ENCODE results near the gene ARMC2. TPM values are rescaled to one million over a fixed set of nuclear protein-coding genes. Genes with fewer than 3 reads are reported as not detected.

ARMC2 gene, protein sequence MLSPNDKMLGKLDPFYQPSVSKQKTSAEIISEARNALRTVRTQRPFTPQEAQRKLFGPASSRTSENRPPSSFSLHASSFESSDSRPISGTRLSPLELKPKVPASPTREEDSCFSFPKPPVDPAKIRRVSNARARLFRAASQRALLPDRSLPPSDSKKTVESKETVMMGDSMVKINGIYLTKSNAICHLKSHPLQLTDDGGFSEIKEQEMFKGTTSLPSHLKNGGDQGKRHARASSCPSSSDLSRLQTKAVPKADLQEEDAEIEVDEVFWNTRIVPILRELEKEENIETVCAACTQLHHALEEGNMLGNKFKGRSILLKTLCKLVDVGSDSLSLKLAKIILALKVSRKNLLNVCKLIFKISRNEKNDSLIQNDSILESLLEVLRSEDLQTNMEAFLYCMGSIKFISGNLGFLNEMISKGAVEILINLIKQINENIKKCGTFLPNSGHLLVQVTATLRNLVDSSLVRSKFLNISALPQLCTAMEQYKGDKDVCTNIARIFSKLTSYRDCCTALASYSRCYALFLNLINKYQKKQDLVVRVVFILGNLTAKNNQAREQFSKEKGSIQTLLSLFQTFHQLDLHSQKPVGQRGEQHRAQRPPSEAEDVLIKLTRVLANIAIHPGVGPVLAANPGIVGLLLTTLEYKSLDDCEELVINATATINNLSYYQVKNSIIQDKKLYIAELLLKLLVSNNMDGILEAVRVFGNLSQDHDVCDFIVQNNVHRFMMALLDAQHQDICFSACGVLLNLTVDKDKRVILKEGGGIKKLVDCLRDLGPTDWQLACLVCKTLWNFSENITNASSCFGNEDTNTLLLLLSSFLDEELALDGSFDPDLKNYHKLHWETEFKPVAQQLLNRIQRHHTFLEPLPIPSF
- total RNA-seq (2014; rRNA removed) (0.29 and 1.1 TPM in 2 replicates), Bru-seq, nascent RNA (percentile 37 among the genes with signal in this experiment), BruChase-seq, experiment 1, labeled RNA remaining after a 6-hour chase (percentile 37 among the genes with signal in this experiment), BruChase-seq, experiment 2, labeled RNA remaining after a 2-hour chase (percentile 42 among the genes with signal in this experiment)
- long read RNA-seq, partial matches to known transcripts, result 1 of 2 reads
- long read RNA-seq, other reads (novel, unspliced or antisense), result 1 of 2 reads

DNA sequence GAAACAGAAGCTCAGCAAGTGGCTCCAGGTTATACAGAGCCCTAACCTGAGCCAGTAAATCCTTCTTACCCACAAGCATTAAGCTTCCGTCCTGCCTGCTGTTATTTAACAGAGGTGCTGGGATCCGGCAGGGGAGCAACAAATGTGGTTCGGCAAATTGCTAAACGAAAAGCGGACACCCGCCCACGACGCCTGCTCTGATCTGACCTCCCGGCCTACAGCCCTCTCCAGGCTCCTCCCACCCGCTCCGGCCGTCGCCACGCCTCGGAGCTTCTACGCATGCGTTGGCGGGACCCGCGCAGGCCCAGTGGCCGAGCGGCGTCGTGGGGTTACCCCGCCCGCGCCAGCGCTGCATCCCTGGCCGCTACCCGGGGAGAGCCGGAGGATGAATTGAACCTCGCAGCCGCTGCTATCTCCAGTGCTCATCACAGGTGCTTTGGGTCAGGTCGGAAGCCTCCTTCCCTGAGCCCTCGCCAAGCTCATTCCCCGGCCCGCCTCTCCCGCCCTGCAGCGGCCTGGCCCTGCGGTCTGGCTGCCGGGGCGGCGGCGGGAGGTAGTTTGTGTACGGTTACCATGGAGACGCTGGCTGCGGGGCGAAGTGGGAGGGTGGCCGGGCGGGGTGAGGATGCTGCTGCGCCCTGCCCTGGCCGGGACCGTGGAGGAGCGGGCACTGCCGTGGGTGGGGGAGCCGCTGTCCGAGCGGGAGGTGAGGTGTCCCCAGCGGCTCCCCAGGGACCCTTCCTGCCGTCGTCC, at the start of gene ARMC2:
ARMC2 (plus strand) TSS at position 307 of the 753 bp plus-strand sequence. CDS start 5,846 bp downstream, outside the sequence.
- BruUV-seq (replicated peaks), result no TSS peak
- no peaks in the 10 kb centered on the region for H3K27me3 ChIP-seq (ENCODE audit: low read length)
- peak within 1 kb of the TSS; percentile 38; the same call in 1 of the 2 replicates for H3K27ac ChIP-seq (ENCODE audit: low read length)
- peak within 1 kb of the TSS; percentile 90 for H3K4me2 ChIP-seq (ENCODE audit: low read length)
- no peaks in the 10 kb centered on the region for H3K36me3 ChIP-seq (ENCODE audit: low read depth, low read length)
- no peaks in the 10 kb centered on the region for H4K20me1 ChIP-seq (ENCODE audit: low read length)
- no peaks in the 10 kb centered on the region for H3K79me2 ChIP-seq (ENCODE audit: low read length)
- no peaks in the 10 kb centered on the region for H3F3A ChIP-seq (ENCODE audit: low read length, unreplicated experiment)
- TF ChIP-seq EZH2phosphoT487 (IDR thresholded peaks at IDR 0.05; ENCODE audit: borderline replicate concordance, low read length) (no peak), EZH2 (IDR thresholded peaks at IDR 0.05; ENCODE audit: low read length, unreplicated experiment) (no peak)
- TF ChIP-seq, protein P1, sequence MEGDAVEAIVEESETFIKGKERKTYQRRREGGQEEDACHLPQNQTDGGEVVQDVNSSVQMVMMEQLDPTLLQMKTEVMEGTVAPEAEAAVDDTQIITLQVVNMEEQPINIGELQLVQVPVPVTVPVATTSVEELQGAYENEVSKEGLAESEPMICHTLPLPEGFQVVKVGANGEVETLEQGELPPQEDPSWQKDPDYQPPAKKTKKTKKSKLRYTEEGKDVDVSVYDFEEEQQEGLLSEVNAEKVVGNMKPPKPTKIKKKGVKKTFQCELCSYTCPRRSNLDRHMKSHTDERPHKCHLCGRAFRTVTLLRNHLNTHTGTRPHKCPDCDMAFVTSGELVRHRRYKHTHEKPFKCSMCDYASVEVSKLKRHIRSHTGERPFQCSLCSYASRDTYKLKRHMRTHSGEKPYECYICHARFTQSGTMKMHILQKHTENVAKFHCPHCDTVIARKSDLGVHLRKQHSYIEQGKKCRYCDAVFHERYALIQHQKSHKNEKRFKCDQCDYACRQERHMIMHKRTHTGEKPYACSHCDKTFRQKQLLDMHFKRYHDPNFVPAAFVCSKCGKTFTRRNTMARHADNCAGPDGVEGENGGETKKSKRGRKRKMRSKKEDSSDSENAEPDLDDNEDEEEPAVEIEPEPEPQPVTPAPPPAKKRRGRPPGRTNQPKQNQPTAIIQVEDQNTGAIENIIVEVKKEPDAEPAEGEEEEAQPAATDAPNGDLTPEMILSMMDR (conservative IDR thresholded peaks at IDR 0.05; ENCODE audit: low read depth, low read length), result no peak
- peak within 1 kb of the TSS; percentile 87 for H3K4me3 ChIP-seq (ENCODE audit: low read length)
- CTCF ChIA-PET, result interaction anchor here (0.7 to 1.0 kb wide), 3 partner anchors 11 to 45 kb away, joined by 3 to 4 read pairs (median 3); no protein-coding TSS in a partner anchor
- ATAC-seq (peak; percentile 97), DNase-seq (peak; percentile 85)
- peak within 1 kb of the TSS; percentile 94 for H2AFZ ChIP-seq (ENCODE audit: low read length)
- no peaks in the 10 kb centered on the region for H3K9me3 ChIP-seq (ENCODE audit: low read length)
- no peaks in the 10 kb centered on the region for H3K9me2 ChIP-seq (replicated peaks; ENCODE audit: low read length)
- intact Hi-C loops (cut with micrococcal nuclease), result no loop called here
- POLR2A ChIA-PET (ENCODE audit: unreplicated experiment), result interaction anchor here (0.6 to 1.0 kb wide), 5 partner anchors 39 to 507 kb away, joined by 3 to 4 read pairs (median 4); partner anchors contain the start of gene FOXO3
- peaks cover 5% of the 10 kb centered on the region; the same call in 1 of the 2 replicates for H3K4me1 ChIP-seq (ENCODE audit: insufficient read depth, low read length)
- H3K9ac ChIP-seq (ENCODE audit: low read length), result peak within 1 kb of the TSS; percentile 65

DNA sequence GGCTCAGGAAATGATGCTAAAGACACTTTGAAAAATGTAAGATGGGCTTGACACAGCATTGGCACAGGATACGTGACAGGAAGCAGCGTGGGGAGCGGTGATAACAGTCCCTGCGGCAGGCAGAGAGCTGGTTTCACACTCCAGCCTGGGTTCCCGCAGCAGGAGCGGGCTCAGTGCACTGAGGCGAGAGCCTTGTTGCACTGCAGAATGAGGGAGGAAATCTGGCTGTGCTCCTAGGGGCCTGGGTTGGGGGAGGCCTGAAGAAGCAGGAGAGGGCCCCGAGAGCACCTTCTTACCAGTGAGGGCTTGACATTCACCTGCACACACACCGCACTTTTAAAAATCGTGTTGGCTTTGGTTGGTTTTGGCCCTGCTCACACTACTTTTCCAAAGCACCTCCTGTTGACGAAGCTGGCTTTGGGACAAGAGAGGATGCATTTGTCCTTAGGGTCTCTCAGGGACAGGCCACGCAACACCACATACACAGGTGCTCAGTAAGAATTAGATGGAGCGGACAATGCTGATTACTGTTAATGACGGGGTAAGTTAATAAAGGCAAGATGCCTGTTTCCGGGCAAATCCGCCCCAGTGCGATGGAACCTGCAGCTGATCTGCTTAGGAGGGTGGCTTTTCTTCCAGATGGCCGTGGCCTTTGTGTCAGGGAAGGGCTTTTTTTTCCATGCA, 49.4 kb upstream of the ARMC2 start:
- Histone ChIP-seq H3K9me3 (ENCODE audit: low read length) (no peaks in the 10 kb centered on the region), H3K36me3 (ENCODE audit: low read depth, low read length) (no peaks in the 10 kb centered on the region), H4K20me1 (ENCODE audit: low read length) (no peaks in the 10 kb centered on the region), H3K27ac (ENCODE audit: low read length) (no peak overlapping the region), H3K79me2 (ENCODE audit: low read length) (no peaks in the 10 kb centered on the region), H3K9me2 (replicated peaks; ENCODE audit: low read length) (no peaks in the 10 kb centered on the region), H3K9ac (ENCODE audit: low read length) (no peak overlapping the region), H3K4me3 (ENCODE audit: low read length) (no peak overlapping the region), H3K4me2 (ENCODE audit: low read length) (no peak overlapping the region), H3K27me3 (ENCODE audit: low read length) (no peaks in the 10 kb centered on the region), H2AFZ (ENCODE audit: low read length) (peak overlapping the region; percentile 30; the same call in 1 of the 2 replicates), H3K4me1 (ENCODE audit: insufficient read depth, low read length) (peaks cover 12% of the 10 kb centered on the region), H3F3A (ENCODE audit: low read length, unreplicated experiment) (no peaks in the 10 kb centered on the region)
- no peak for TF ChIP-seq EZH2 (IDR thresholded peaks at IDR 0.05; ENCODE audit: low read length, unreplicated experiment)
- no peak for TF ChIP-seq EZH2phosphoT487 (IDR thresholded peaks at IDR 0.05; ENCODE audit: borderline replicate concordance, low read length)
- TF ChIP-seq, protein P1 (conservative IDR thresholded peaks at IDR 0.05; ENCODE audit: low read depth, low read length), result no peak
- CTCF ChIA-PET, result no interaction called here
- intact Hi-C loops (cut with micrococcal nuclease), result no loop called here
- POLR2A ChIA-PET (ENCODE audit: unreplicated experiment), result interaction anchor here (0.7 kb wide), 1 partner anchor 698 kb away, joined by 4 read pairs; no protein-coding TSS in a partner anchor
- no peak for ATAC-seq
- no TSS peak for BruUV-seq (replicated peaks)
- DNase-seq, result no peak
